H9 (cell line): ENCODE data around the gene URI1. TPM values are rescaled to one million over a fixed set of nuclear protein-coding genes. Genes with fewer than 3 reads are reported as not detected.

Experiments used
- DNase-seq: peaks from one replicate; pipeline ENCODE4 v3.0.0-alpha.2; 2017
- H2AFZ ChIP-seq: one replicate; pipeline ENCODE4 v1.6.1; 2013; ENCODE audit warnings: mild to moderate bottlenecking, low read length, control low read depth, moderate library complexity
- H2AK5ac ChIP-seq: 2 replicates; pipeline ENCODE4 v1.6.1; 2013; ENCODE audit warnings: low read length, control low read depth, mixed read lengths; ENCODE audit not compliant: insufficient read length
- H2BK120ac ChIP-seq: one replicate; pipeline ENCODE4 v1.6.1; 2013; ENCODE audit warnings: low read depth, mild to moderate bottlenecking, low read length, control low read depth, inconsistent platforms; ENCODE audit not compliant: poor library complexity, severe bottlenecking
- H2BK12ac ChIP-seq: 2 replicates; pipeline ENCODE4 v1.6.1; 2013; ENCODE audit warnings: low read length, control low read depth, mixed read lengths, low read depth; ENCODE audit not compliant: insufficient read length
- H2BK15ac ChIP-seq: 2 replicates; pipeline ENCODE4 v1.6.1; 2013; ENCODE audit warnings: low read depth, low read length, control low read depth
- H2BK20ac ChIP-seq: one replicate; pipeline ENCODE4 v1.6.1; 2013; ENCODE audit warnings: low read depth, mild to moderate bottlenecking, low read length, control low read depth, inconsistent platforms; ENCODE audit not compliant: poor library complexity, severe bottlenecking
- H2BK5ac ChIP-seq: 2 replicates; pipeline ENCODE4 v1.6.1; 2013; ENCODE audit warnings: low read length, control low read depth, mixed read lengths; ENCODE audit not compliant: insufficient read length
- H3K14ac ChIP-seq: 2 replicates; pipeline ENCODE4 v1.6.1; 2013; ENCODE audit warnings: low read length, control low read depth; ENCODE audit not compliant: insufficient read depth
- H3K18ac ChIP-seq: 2 replicates; pipeline ENCODE4 v1.6.1; 2013; ENCODE audit warnings: low read depth, mild to moderate bottlenecking, mixed read lengths, low read length, control low read depth; ENCODE audit not compliant: insufficient read length
- H3K23ac ChIP-seq: 2 replicates; pipeline ENCODE4 v1.6.1; 2013; ENCODE audit warnings: low read length, control low read depth, mixed read lengths, low read depth; ENCODE audit not compliant: insufficient read length
- H3K23me2 ChIP-seq: 2 replicates; pipeline ENCODE4 v1.6.1; 2013; ENCODE audit warnings: low read depth, mild to moderate bottlenecking, mixed read lengths, low read length, control low read depth; ENCODE audit not compliant: insufficient read length, poor library complexity, severe bottlenecking
- H3K27ac ChIP-seq: 2 replicates; pipeline ENCODE4 v1.5.1; 2013; ENCODE audit warnings: low read length, control low read depth, mixed read lengths, low read depth; ENCODE audit not compliant: insufficient read length
- H3K27me3 ChIP-seq: 2 replicates; pipeline ENCODE4 v1.6.1; 2013; ENCODE audit warnings: low read length, control low read depth, inconsistent platforms; ENCODE audit not compliant: insufficient read depth
- H3K4ac ChIP-seq: 2 replicates; pipeline ENCODE4 v1.6.1; 2013; ENCODE audit warnings: low read depth, mild to moderate bottlenecking, control low read depth, inconsistent platforms, low read length, moderate library complexity
- H3K4me1 ChIP-seq: 2 replicates; pipeline ENCODE4 v1.6.1; 2013; ENCODE audit warnings: low read length, control low read depth, inconsistent platforms; ENCODE audit not compliant: insufficient read depth
- H3K4me2 ChIP-seq: 2 replicates; pipeline ENCODE4 v1.6.1; 2013; ENCODE audit warnings: low read length, control low read depth, mixed read lengths; ENCODE audit not compliant: insufficient read length, insufficient read depth
- H3K56ac ChIP-seq: 2 replicates; pipeline ENCODE4 v1.6.1; 2013; ENCODE audit warnings: low read depth, mild to moderate bottlenecking, mixed read lengths, low read length, control low read depth; ENCODE audit not compliant: insufficient read length
- H3K79me1 ChIP-seq: 2 replicates; pipeline ENCODE4 v1.6.1; 2013; ENCODE audit warnings: low read depth, mild to moderate bottlenecking, moderate library complexity, low read length, control low read depth, inconsistent platforms; ENCODE audit not compliant: insufficient read depth, poor library complexity, severe bottlenecking
- H3K79me2 ChIP-seq: 2 replicates; pipeline ENCODE4 v1.6.1; 2013; ENCODE audit warnings: low read length, control low read depth, inconsistent platforms; ENCODE audit not compliant: insufficient read depth
- H3K9ac ChIP-seq: 2 replicates; pipeline ENCODE4 v1.6.1; 2013; ENCODE audit warnings: low read length, control low read depth, mixed read lengths; ENCODE audit not compliant: insufficient read length; ENCODE audit errors: extremely low read depth
- H3K9me3 ChIP-seq: one replicate; pipeline ENCODE4 v1.6.1; 2013; ENCODE audit warnings: low read depth, low read length, inconsistent platforms; ENCODE audit not compliant: control insufficient read depth
- H3T11ph ChIP-seq: one replicate; pipeline ENCODE4 v1.6.1; 2013; ENCODE audit warnings: mild to moderate bottlenecking, low read length, control low read depth, inconsistent platforms
- H4K20me1 ChIP-seq: one replicate; pipeline ENCODE4 v1.6.1; 2013; ENCODE audit not compliant: control insufficient read depth, insufficient read length, insufficient read depth
- H4K5ac ChIP-seq: 2 replicates; pipeline ENCODE4 v1.6.1; 2013; ENCODE audit warnings: low read depth, mild to moderate bottlenecking, mixed read lengths, low read length, control low read depth; ENCODE audit not compliant: insufficient read length
- H4K8ac ChIP-seq: replicated peaks from 2 replicates; pipeline ENCODE4 v1.6.1; 2013; ENCODE audit warnings: low read length, control low read depth, mixed read lengths, low read depth; ENCODE audit not compliant: insufficient read length
- H4K91ac ChIP-seq: 2 replicates; pipeline ENCODE4 v1.6.1; 2013; ENCODE audit warnings: low read depth, mild to moderate bottlenecking, moderate library complexity, mixed read lengths, low read length, control low read depth; ENCODE audit not compliant: insufficient read length
- H3K27ac Mint-ChIP-seq, 3 experiments: 2 replicates in 2 of 3; 3 replicates in 1 of 3; pipeline ENCODE4 v1.8.0; 2020 to 2021; ENCODE audit warnings: mixed read lengths in 3 of 3, mild to moderate bottlenecking in 1 of 3, moderate library complexity in 1 of 3
- H3K27me3 Mint-ChIP-seq: 2 replicates; pipeline ENCODE4 v1.8.0; 2021; ENCODE audit warnings: low read depth, mild to moderate bottlenecking, moderate library complexity, mixed read lengths
- H3K36me3 Mint-ChIP-seq, 3 experiments: 2 replicates in 2 of 3; 3 replicates in 1 of 3; pipeline ENCODE4 v1.8.0; 2020 to 2021; ENCODE audit warnings: low read depth in 3 of 3, mixed read lengths in 3 of 3; ENCODE audit not compliant: insufficient read depth in 1 of 3
- H3K4me1 Mint-ChIP-seq, 2 experiments: 2 replicates each; pipeline ENCODE4 v1.8.0; 2020; ENCODE audit warnings: mixed read lengths in 2 of 2
- H3K4me3 Mint-ChIP-seq, 2 experiments: 2 replicates in 1 of 2; 3 replicates in 1 of 2; pipeline ENCODE4 v1.8.0; 2020 to 2021; ENCODE audit warnings: mild to moderate bottlenecking in 2 of 2, mixed read lengths in 2 of 2, moderate library complexity in 1 of 2
- H3K9me3 Mint-ChIP-seq, 2 experiments: 2 replicates in 1 of 2; 3 replicates in 1 of 2; pipeline ENCODE4 v1.8.0; 2020; ENCODE audit warnings: mild to moderate bottlenecking in 2 of 2, mixed read lengths in 2 of 2, moderate library complexity in 1 of 2
- WGBS: extraction: QIAGEN DNeasy Blood & Tissue Kit; methylation state at CpG from one replicate; pipeline ENCODE4 v1.1.7; 2013; ENCODE audit warnings: missing lambda C conversion rate, low lambda C conversion rate, mixed read lengths; ENCODE audit not compliant: insufficient read length; ENCODE audit errors: extremely low coverage; 5-methylcytosine and 5-hydroxymethylcytosine counted together
- long read RNA-seq: library from polyadenylated mRNA; unstranded; transcript quantifications from one replicate; pipeline ENCODE4 v2.0.0, GENCODE V29; 2020
- total RNA-seq: library from RNA; stranded (reverse); gene quantifications from 2 replicates; pipeline ENCODE4 v1.2.1, GENCODE V29; 2021
- TF ChIP-seq, protein P1 (sequence below): fragments of 200-600 bp; sonication (generic); conservative IDR thresholded peaks from 3 replicates; pipeline ENCODE4 v1.8.0; 2021; ENCODE audit warnings: antibody characterized with exemption, mild to moderate bottlenecking

URI1 gene, protein sequence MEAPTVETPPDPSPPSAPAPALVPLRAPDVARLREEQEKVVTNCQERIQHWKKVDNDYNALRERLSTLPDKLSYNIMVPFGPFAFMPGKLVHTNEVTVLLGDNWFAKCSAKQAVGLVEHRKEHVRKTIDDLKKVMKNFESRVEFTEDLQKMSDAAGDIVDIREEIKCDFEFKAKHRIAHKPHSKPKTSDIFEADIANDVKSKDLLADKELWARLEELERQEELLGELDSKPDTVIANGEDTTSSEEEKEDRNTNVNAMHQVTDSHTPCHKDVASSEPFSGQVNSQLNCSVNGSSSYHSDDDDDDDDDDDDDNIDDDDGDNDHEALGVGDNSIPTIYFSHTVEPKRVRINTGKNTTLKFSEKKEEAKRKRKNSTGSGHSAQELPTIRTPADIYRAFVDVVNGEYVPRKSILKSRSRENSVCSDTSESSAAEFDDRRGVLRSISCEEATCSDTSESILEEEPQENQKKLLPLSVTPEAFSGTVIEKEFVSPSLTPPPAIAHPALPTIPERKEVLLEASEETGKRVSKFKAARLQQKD
- total RNA-seq, result 51.1 and 54.3 TPM in 2 replicates
- long read RNA-seq, partial matches to known transcripts, result 4 of 12 reads
- long read RNA-seq, other reads (novel, unspliced or antisense), result 4 of 12 reads

DNA sequence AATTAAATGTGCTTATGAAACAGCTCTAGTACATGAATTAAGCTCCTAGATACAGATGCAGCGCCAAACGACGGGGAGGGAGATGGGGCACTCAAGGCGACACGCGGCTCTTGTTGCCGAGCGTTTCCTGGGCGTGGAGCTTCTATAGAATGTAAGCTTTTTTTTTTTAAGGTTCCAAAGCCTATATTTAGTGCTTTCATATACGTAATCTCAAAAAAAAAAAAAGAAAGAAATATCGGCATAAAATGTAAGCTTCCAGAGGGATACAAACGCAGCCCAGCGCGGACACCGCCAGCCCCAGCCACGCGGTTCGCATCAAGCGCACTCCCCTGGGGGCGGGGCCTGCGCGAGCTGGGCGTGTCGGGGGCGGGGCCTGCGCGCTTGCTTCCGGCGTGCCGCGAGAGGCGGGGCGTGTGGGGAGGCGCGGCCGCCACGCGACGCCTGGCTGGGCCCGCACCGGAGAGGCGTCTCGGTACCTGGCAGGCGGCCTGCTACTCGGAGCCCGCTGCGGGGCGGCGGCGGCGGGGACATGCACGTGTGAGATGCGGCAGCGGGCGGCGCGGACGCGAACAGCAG is at the start of gene URI1:
TSS of gene URI1 (plus strand) at position 412 of the 576 bp plus-strand sequence. CDS start 309 bp downstream, outside the sequence.
- Mint-ChIP-seq H3K9me3 (peaks cover 6 to 17% of the 10 kb centered on the region in 2 experiments), H3K4me1 (peaks cover 22 to 28% of the 10 kb centered on the region in 2 experiments), H3K27me3 (peaks cover 27% of the 10 kb centered on the region), H3K4me3 (peak within 1 kb of the TSS; percentile 97 to 98), H3K27ac (peak within 1 kb of the TSS; percentile 67 to 98 (median 90); a peak in 5 of 7 replicates), H3K36me3 (peaks cover 0 to 5% (median 4%) of the 10 kb centered on the region in 3 experiments; a peak in 4 of 7 replicates)
- H2AFZ ChIP-seq, result no peak within 1 kb of the TSS
- peak within 1 kb of the TSS; percentile 70 for H3K4me2 ChIP-seq
- no peak within 1 kb of the TSS for H2BK12ac ChIP-seq
- H3K4ac ChIP-seq, result no peak within 1 kb of the TSS
- no peak within 1 kb of the TSS for H2BK120ac ChIP-seq
- peak within 1 kb of the TSS; percentile 27; the same call in 1 of the 2 replicates for H3K14ac ChIP-seq
- H3K27me3 ChIP-seq, result no peaks in the 10 kb centered on the region; the same call in 1 of the 2 replicates
- no peak within 1 kb of the TSS for H4K91ac ChIP-seq
- no peaks in the 10 kb centered on the region for H4K20me1 ChIP-seq
- peak within 1 kb of the TSS; percentile 72 for H3K9ac ChIP-seq
- no peak within 1 kb of the TSS for H4K8ac ChIP-seq
- no peak within 1 kb of the TSS for H3K56ac ChIP-seq
- H2BK15ac ChIP-seq, result no peak within 1 kb of the TSS
- no peak within 1 kb of the TSS for H2BK5ac ChIP-seq
- H3K18ac ChIP-seq, result no peak within 1 kb of the TSS
- H4K5ac ChIP-seq, result no peak within 1 kb of the TSS
- no peak within 1 kb of the TSS for H3T11ph ChIP-seq
- no peak within 1 kb of the TSS for H2AK5ac ChIP-seq
- H3K9me3 ChIP-seq, result no peaks in the 10 kb centered on the region
- peaks cover 27% of the 10 kb centered on the region; the same call in 1 of the 2 replicates for H3K79me2 ChIP-seq
- TF ChIP-seq, protein P1, sequence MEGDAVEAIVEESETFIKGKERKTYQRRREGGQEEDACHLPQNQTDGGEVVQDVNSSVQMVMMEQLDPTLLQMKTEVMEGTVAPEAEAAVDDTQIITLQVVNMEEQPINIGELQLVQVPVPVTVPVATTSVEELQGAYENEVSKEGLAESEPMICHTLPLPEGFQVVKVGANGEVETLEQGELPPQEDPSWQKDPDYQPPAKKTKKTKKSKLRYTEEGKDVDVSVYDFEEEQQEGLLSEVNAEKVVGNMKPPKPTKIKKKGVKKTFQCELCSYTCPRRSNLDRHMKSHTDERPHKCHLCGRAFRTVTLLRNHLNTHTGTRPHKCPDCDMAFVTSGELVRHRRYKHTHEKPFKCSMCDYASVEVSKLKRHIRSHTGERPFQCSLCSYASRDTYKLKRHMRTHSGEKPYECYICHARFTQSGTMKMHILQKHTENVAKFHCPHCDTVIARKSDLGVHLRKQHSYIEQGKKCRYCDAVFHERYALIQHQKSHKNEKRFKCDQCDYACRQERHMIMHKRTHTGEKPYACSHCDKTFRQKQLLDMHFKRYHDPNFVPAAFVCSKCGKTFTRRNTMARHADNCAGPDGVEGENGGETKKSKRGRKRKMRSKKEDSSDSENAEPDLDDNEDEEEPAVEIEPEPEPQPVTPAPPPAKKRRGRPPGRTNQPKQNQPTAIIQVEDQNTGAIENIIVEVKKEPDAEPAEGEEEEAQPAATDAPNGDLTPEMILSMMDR, result no peak
- H3K79me1 ChIP-seq, result no peaks in the 10 kb centered on the region
- no peak within 1 kb of the TSS for H3K27ac ChIP-seq
- H2BK20ac ChIP-seq, result no peak within 1 kb of the TSS
- H3K23me2 ChIP-seq, result no peaks in the 10 kb centered on the region
- no CpG with 5 or more reads among the region's 59 CpGs for WGBS
- H3K4me1 ChIP-seq, result no peaks in the 10 kb centered on the region; the same call in 1 of the 2 replicates
- peak within 1 kb of the TSS; percentile 93 for H3K23ac ChIP-seq
- peak; percentile 87 for DNase-seq
